ENCODE data around the gene PRM1. TPM values are rescaled to one million over a fixed set of nuclear protein-coding genes. Genes with fewer than 3 reads are reported as not detected.

Gene PRM1
- total RNA-seq, 1 donor from 2014 or later, result not detected

DNA sequence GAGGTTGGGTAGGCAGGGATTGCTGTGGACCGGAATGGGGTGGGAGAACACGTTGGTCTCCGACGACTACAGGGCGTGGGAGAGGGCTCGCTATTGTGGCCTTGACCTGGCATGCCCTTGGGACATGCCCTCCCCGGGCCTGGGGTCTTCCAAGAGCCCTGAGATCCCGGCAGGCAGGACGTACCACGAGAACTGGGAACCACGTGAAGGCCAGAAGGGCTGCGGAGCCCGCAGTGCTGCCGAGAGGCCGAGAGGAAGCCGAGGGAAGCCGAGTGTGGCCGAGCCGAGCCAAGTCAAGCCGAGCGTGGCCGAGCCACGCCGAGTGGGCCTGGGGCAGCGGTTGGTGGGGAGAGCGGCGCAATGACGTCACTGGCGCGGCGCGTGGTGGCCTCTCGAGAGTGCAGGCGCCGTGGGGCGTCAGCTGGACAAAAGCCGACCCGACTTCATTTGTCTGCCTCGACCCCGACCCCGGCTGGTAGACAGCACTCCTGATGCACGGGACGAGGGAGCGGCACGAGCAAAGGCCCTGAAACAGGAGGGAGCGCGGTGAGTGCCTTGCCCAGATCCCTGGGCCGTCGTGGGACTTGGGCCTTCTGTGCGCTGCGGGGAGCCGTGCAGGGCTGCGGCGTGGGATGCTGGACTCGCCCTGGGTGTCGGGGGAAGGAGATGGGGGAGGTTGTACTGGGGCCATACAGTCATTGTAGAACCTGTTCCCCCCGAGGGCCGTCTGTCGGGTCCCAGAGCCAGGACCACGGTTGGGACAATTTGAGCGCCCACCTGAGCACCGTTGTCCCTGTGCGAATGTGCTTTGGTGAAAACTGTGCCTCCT, 31.7 kb downstream of the PRM1 start:
- TF ChIP-seq, protein P1, sequence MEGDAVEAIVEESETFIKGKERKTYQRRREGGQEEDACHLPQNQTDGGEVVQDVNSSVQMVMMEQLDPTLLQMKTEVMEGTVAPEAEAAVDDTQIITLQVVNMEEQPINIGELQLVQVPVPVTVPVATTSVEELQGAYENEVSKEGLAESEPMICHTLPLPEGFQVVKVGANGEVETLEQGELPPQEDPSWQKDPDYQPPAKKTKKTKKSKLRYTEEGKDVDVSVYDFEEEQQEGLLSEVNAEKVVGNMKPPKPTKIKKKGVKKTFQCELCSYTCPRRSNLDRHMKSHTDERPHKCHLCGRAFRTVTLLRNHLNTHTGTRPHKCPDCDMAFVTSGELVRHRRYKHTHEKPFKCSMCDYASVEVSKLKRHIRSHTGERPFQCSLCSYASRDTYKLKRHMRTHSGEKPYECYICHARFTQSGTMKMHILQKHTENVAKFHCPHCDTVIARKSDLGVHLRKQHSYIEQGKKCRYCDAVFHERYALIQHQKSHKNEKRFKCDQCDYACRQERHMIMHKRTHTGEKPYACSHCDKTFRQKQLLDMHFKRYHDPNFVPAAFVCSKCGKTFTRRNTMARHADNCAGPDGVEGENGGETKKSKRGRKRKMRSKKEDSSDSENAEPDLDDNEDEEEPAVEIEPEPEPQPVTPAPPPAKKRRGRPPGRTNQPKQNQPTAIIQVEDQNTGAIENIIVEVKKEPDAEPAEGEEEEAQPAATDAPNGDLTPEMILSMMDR (IDR thresholded peaks at IDR 0.05), result no peak
- Histone ChIP-seq H3K9me3 (no peaks in the 10 kb centered on the region), H3K4me1 (peaks cover 3 to 6% of the 10 kb centered on the region in 2 donors), H3K36me3 (no peaks in the 10 kb centered on the region), H3K27ac (no peak overlapping the region), H3K4me3 (no peak overlapping the region), H3K27me3 (no peaks in the 10 kb centered on the region)
- DNase-seq (ENCODE audit: low spot score in 2 of 2), result no peak
- intact Hi-C loops (cut with DNase I), result loop anchor here (10.0 kb wide), 2 partner anchors 115 to 415 kb away; partner anchors contain the start of gene SNN

DNA sequence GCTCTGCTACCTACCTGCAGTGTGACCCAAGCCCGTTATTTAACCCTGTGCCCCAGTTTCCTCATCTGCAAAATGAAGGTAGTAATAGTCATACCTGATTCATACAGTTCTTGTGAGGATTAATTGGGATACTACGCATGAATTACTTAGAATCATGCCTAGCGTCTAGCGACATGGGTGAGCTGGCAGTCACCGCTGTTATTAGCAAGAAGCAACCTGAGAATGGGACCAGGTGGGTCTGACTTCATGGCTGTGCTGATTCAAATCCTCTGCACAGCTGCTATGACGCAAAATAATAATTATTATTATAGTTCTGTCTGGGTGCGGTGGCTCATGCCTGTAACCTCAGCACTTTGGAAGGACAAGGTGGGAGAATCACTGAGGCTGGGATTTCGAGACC, 33.0 kb downstream of the PRM1 start:
- H3K27ac ChIP-seq, result no peak overlapping the region
- no peak for DNase-seq (ENCODE audit: low spot score in 2 of 2)
- intact Hi-C loops (cut with DNase I), result no loop called here
- no peak overlapping the region for H3K4me3 ChIP-seq
- H3K9me3 ChIP-seq, result no peaks in the 10 kb centered on the region
- no peaks in the 10 kb centered on the region for H3K27me3 ChIP-seq
- H3K36me3 ChIP-seq, result no peaks in the 10 kb centered on the region
- H3K4me1 ChIP-seq, result no peaks in the 10 kb centered on the region
- TF ChIP-seq, protein P1 (IDR thresholded peaks at IDR 0.05), result no peak

DNA sequence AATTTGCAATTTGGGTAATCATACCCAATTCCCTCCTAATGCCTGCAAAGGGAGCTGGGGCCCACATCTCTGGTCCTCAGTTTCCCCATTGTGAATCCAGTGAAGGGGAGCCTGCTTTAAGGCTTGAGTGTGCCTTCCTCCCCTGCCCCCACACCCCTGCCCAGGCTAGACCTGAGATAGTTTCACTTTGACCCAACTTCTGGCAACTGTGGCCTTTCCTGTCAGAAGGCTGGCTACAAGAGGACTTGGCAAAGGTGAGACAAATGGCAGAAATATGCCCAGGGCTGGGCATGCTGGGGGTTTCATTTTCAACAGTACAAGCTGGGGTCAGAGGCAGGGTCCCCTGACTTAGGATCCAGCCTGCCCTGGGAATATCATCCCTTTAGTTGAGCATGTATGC, 35.1 kb downstream of the PRM1 start:
- Histone ChIP-seq H3K27me3 (no peaks in the 10 kb centered on the region), H3K4me3 (no peak overlapping the region), H3K4me1 (no peaks in the 10 kb centered on the region), H3K36me3 (no peaks in the 10 kb centered on the region), H3K9me3 (no peaks in the 10 kb centered on the region), H3K27ac (no peak overlapping the region)
- intact Hi-C loops (cut with DNase I), result no loop called here
- no peak for DNase-seq (ENCODE audit: low spot score in 2 of 2)
- TF ChIP-seq, protein P1 (IDR thresholded peaks at IDR 0.05), result no peak

DNA sequence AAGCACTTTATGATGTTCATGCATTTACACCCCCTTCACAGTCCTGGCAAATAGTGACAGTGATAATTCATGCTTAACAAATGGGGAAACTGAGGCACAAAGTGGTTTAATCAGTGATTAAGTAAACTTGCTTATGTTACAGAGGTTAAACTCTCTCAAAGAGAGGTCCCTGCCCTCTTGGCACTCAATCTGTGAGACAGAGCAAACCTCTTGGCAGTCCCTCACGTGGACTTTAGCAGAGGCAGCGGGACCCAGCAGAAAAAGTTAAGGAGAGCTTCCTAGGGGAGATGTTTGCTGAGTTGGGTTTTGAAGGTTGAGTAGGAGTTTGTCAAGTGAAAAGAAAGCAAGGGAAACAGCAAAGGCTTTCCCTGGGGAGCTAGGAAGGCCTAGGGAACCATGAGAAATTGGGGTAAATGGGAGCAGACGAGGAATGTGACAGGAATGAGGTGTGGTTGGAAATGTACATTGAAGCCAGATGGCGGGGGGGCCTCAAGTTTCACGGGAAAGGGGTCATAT, 35.9 kb downstream of the PRM1 start:
- H3K4me1 ChIP-seq, result peaks cover 0 to 4% of the 10 kb centered on the region in 2 donors
- H3K4me3 ChIP-seq, result no peak overlapping the region
- H3K36me3 ChIP-seq, result no peaks in the 10 kb centered on the region
- H3K27me3 ChIP-seq, result no peaks in the 10 kb centered on the region
- no peak for DNase-seq (ENCODE audit: low spot score in 2 of 2)
- H3K27ac ChIP-seq, result no peak overlapping the region
- TF ChIP-seq, protein P1 (IDR thresholded peaks at IDR 0.05), result no peak
- H3K9me3 ChIP-seq, result no peaks in the 10 kb centered on the region
- intact Hi-C loops (cut with DNase I), result no loop called here

DNA sequence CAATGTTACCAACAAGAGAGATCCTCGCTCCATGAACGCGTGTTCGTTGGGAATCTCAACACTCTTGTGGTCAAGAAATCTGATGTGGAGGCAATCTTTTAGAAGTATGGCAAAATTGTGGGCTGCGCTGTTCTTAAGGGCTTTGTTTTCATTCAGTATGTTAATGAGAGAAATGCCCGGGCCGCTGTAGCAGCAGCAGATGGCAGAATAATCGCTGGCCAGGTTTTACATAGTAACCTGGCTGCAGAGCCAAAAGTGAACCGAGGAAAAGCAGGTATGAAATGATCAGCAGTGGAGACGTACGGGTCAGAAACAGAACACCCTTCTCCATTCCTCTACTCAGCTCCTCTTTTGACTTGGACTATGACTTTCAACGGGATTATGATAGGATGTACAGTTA, 38.5 kb downstream of the PRM1 start:
- H3K9me3 ChIP-seq, result no peaks in the 10 kb centered on the region
- intact Hi-C loops (cut with DNase I), result no loop called here
- H3K27me3 ChIP-seq, result no peaks in the 10 kb centered on the region
- H3K4me3 ChIP-seq, result no peak overlapping the region
- H3K27ac ChIP-seq, result no peak overlapping the region
- H3K4me1 ChIP-seq, result peaks cover 0 to 5% of the 10 kb centered on the region in 2 donors
- no peaks in the 10 kb centered on the region for H3K36me3 ChIP-seq
- TF ChIP-seq, protein P1 (IDR thresholded peaks at IDR 0.05), result no peak
- DNase-seq (ENCODE audit: low spot score in 2 of 2), result no peak

Measured in ascending aorta (tissue), 2 donors.